Esophagus squamous epithelium (tissue), 4 donors: ENCODE results near the gene ROR1.

ENCODE experiments used
- CTCF ChIP-seq, 6 experiments: fragments of 450-650 bp in 4 of 6; fragments of 200-600 bp in 2 of 6; sonication (generic) in 2 of 6; IDR thresholded peaks; one replicate each; pipeline ENCODE4 v1.5.1; 2016 to 2019; ENCODE audit warnings: antibody characterized with exemption in 6 of 6, mild to moderate bottlenecking in 4 of 6, moderate library complexity in 4 of 6
- POLR2A ChIP-seq, 4 donors: fragments of 450-650 bp; IDR thresholded peaks; one replicate each; pipeline ENCODE4 v1.6.1; 2017; ENCODE audit warnings: antibody characterized with exemption in 4 of 4, mild to moderate bottlenecking in 4 of 4, moderate library complexity in 3 of 4

DNA sequence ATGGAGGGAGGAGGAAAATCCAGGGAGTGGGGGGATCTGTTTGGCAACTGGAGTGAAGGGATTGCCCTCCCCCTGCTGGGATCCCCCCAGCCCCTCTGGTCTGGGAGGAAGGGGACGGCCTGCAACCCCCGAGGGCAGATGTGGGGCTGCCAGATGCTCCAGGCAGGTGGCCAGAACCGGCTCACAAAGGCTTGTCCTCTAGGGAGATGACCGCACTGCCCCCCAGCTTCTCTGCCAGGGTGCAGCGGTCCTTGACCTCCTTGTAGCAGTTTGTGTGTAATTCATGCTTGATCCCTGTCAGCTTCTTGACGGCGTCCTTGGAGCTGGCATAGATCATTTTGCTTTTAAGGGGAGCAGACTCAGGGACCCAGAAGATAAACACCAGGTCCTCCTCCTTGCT, 69.2 kb downstream of the ROR1 start:
- no peak for TF ChIP-seq CTCF (IDR thresholded peaks at IDR 0.05)
- TF ChIP-seq POLR2A (IDR thresholded peaks at IDR 0.05): no peak
